Medulla oblongata (tissue), 1 donor: ENCODE data around the gene MAP3K2.
"Not testable (repeated sequence)": the region's sequence is repeated elsewhere in the genome, so short reads cannot be mapped to it uniquely, and the experiment has no call there.

Experiments
- DNase-seq: peaks from one replicate; pipeline ENCODE4 v3.0.0-alpha.2; 2015; ENCODE audit errors: extremely low spot score

The MAP3K2 gene

GRCh38 chr2:127382831-127383230, 4.9 kb downstream of the MAP3K2 start:
- DNase-seq = no peak

- no peak for DNase-seq
These were observed 6.0 kb downstream of the MAP3K2 start for GRCh38 chr2:127381762-127382161.

GRCh38 chr2:127379712-127380355, 7.9 kb downstream of the MAP3K2 start:
- DNase-seq = no peak

GRCh38 chr2:127378720-127379119, 9.1 kb downstream of the MAP3K2 start:
- no peak for DNase-seq

GRCh38 chr2:127377262-127377661, 10.5 kb downstream of the MAP3K2 start:
- no peak for DNase-seq

GRCh38 chr2:127376257-127376656, 11.5 kb downstream of the MAP3K2 start:
- no peak for DNase-seq

GRCh38 chr2:127373362-127374083, 14.3 kb downstream of the MAP3K2 start:
- no peak for DNase-seq

GRCh38 chr2:127371037-127371436, 16.7 kb downstream of the MAP3K2 start:
- DNase-seq = no peak

GRCh38 chr2:127370010-127370409, 17.8 kb downstream of the MAP3K2 start:
- no peak for DNase-seq

- no peak for DNase-seq
These were observed 22.5 kb downstream of the MAP3K2 start for GRCh38 chr2:127365211-127365643.

- no peak for DNase-seq
These were observed 24.8 kb downstream of the MAP3K2 start for GRCh38 chr2:127362971-127363370.

- no peak for DNase-seq
These were observed 25.6 kb downstream of the MAP3K2 start for GRCh38 chr2:127361929-127362885.

GRCh38 chr2:127360242-127360641, 27.5 kb downstream of the MAP3K2 start:
- DNase-seq = no peak

GRCh38 chr2:127359520-127359919, 28.3 kb downstream of the MAP3K2 start:
- DNase-seq = no peak

GRCh38 chr2:127358971-127359370, 28.8 kb downstream of the MAP3K2 start:
- no peak for DNase-seq

GRCh38 chr2:127358044-127358443, 29.7 kb downstream of the MAP3K2 start:
- no peak for DNase-seq

GRCh38 chr2:127357591-127357990, 30.2 kb downstream of the MAP3K2 start:
- DNase-seq = no peak

- no peak for DNase-seq
These were observed 31.2 kb downstream of the MAP3K2 start for GRCh38 chr2:127356531-127356930.

- no peak for DNase-seq
These were observed 32.3 kb downstream of the MAP3K2 start for GRCh38 chr2:127355407-127356008.

GRCh38 chr2:127353873-127354676, 33.7 kb downstream of the MAP3K2 start:
- not testable (repeated sequence) for DNase-seq

GRCh38 chr2:127353223-127353622, 34.6 kb downstream of the MAP3K2 start:
- DNase-seq = not testable (repeated sequence)
